ENCODE results near the gene KDM7A. TPM values are rescaled to one million over a fixed set of nuclear protein-coding genes. Genes with fewer than 3 reads are reported as not detected.

Gene KDM7A
- polyA plus RNA-seq, 1 donor from 2014 or later = 8.2 TPM

GRCh38 chr7:140144821-140145220, 32.0 kb downstream of the KDM7A start:
- Histone ChIP-seq H3K27me3 (ENCODE audit: insufficient read depth, low read depth, low read length) (no peaks in the 10 kb centered on the region), H3K9ac (ENCODE audit: low read length) (no peak overlapping the region), H4K20me1 (ENCODE audit: insufficient read depth) (no peaks in the 10 kb centered on the region), H3K36me3 (ENCODE audit: insufficient read depth, low read length) (no peaks in the 10 kb centered on the region), H3K79me2 (replicated peaks; ENCODE audit: insufficient read depth, low read length) (no peaks in the 10 kb centered on the region), H3K9me3 (ENCODE audit: low read length) (no peaks in the 10 kb centered on the region), H3K4me2 (ENCODE audit: low read length) (no peak overlapping the region), H3K9me2 (ENCODE audit: insufficient read depth, low read length) (no peaks in the 10 kb centered on the region), H2AFZ (ENCODE audit: low read depth, low read length) (no peak overlapping the region), H3F3A (ENCODE audit: insufficient read depth, low read length, poor library complexity, severe bottlenecking) (no peaks in the 10 kb centered on the region), H3K27ac (ENCODE audit: low read length) (no peak overlapping the region), H3K4me3 (ENCODE audit: low read length) (no peak overlapping the region)
- TF ChIP-seq SMC3 (conservative IDR thresholded peaks at IDR 0.05; ENCODE audit: poor library complexity) (no peak), POLR2AphosphoS5 (IDR thresholded peaks at IDR 0.05) (no peak), EZH2 (IDR thresholded peaks at IDR 0.05; ENCODE audit: borderline replicate concordance, insufficient read depth, low read length, poor library complexity, severe bottlenecking) (no peak), TAF1 (IDR thresholded peaks at IDR 0.05; ENCODE audit: low read depth) (no peak), EP300 (conservative IDR thresholded peaks at IDR 0.05; ENCODE audit: poor library complexity, severe bottlenecking) (no peak), CTCF (IDR thresholded peaks at IDR 0.05; ENCODE audit: poor library complexity, severe bottlenecking) (no peak), REST (IDR thresholded peaks at IDR 0.05; ENCODE audit: borderline replicate concordance) (no peak)

GRCh38 chr7:140143997-140144396, 32.8 kb downstream of the KDM7A start:
- H3K4me3 ChIP-seq (ENCODE audit: low read length) = no peak overlapping the region
- H3F3A ChIP-seq (ENCODE audit: insufficient read depth, low read length, poor library complexity, severe bottlenecking) = no peaks in the 10 kb centered on the region
- no peaks in the 10 kb centered on the region for H3K36me3 ChIP-seq (ENCODE audit: insufficient read depth, low read length)
- no peaks in the 10 kb centered on the region for H3K9me2 ChIP-seq (ENCODE audit: insufficient read depth, low read length)
- no peaks in the 10 kb centered on the region for H3K9me3 ChIP-seq (ENCODE audit: low read length)
- TF ChIP-seq SMC3 (conservative IDR thresholded peaks at IDR 0.05; ENCODE audit: poor library complexity) (no peak), EP300 (conservative IDR thresholded peaks at IDR 0.05; ENCODE audit: poor library complexity, severe bottlenecking) (no peak), REST (IDR thresholded peaks at IDR 0.05; ENCODE audit: borderline replicate concordance) (no peak), MXI1 (conservative IDR thresholded peaks at IDR 0.05; ENCODE audit: poor library complexity, severe bottlenecking) (no peak), POLR2AphosphoS5 (IDR thresholded peaks at IDR 0.05) (no peak), CTCF (IDR thresholded peaks at IDR 0.05; ENCODE audit: poor library complexity, severe bottlenecking) (no peak), TAF1 (IDR thresholded peaks at IDR 0.05; ENCODE audit: low read depth) (no peak), EZH2 (IDR thresholded peaks at IDR 0.05; ENCODE audit: borderline replicate concordance, insufficient read depth, low read length, poor library complexity, severe bottlenecking) (no peak), RAD21 (conservative IDR thresholded peaks at IDR 0.05) (no peak)
- H2AFZ ChIP-seq (ENCODE audit: low read depth, low read length) = no peak overlapping the region
- no peaks in the 10 kb centered on the region for H3K79me2 ChIP-seq (replicated peaks; ENCODE audit: insufficient read depth, low read length)
- no peaks in the 10 kb centered on the region for H3K27me3 ChIP-seq (ENCODE audit: insufficient read depth, low read depth, low read length)
- no peak overlapping the region for H3K4me2 ChIP-seq (ENCODE audit: low read length)
- H3K27ac ChIP-seq (ENCODE audit: low read length) = no peak overlapping the region
- H3K9ac ChIP-seq (ENCODE audit: low read length) = no peak overlapping the region
- no peaks in the 10 kb centered on the region for H4K20me1 ChIP-seq (ENCODE audit: insufficient read depth)

All from neural cell (in vitro differentiated cells).